ENCODE measurements around the gene OR6J1. TPM values are rescaled to one million over a fixed set of nuclear protein-coding genes. Genes with fewer than 3 reads are reported as not detected.

The OR6J1 gene
- total and polyA plus RNA-seq, 2 of the 13 experiments (the other 11 are each of a cell fraction or from before 2014, with no cell fraction given), result not detected

DNA sequence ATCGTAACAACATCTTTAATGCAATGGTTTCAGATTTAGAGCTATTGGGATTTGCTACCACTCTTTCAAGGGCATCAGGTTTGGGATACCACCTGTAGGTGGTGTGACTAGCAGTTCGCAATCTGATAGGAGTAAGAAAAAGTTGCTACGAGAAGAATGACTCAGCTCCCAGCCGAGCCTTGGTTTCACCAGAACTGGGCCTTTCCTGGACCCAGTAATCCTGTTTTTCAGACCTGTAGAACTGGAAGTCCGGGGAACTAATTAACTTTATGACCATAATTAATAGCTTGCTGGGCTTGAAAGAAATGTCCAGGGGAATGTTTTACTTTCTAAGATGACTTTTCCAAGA is 45.3 kb downstream of the OR6J1 start (continued):
- TF ChIP-seq TOE1 (CRISPR knock-in tag; IDR thresholded peaks at IDR 0.05), result no peak
- TF ChIP-seq ZNF781 (CRISPR knock-in tag; IDR thresholded peaks at IDR 0.05; ENCODE audit: borderline replicate concordance, not compliant biosample characterization), result no peak
- TF ChIP-seq, protein P1, sequence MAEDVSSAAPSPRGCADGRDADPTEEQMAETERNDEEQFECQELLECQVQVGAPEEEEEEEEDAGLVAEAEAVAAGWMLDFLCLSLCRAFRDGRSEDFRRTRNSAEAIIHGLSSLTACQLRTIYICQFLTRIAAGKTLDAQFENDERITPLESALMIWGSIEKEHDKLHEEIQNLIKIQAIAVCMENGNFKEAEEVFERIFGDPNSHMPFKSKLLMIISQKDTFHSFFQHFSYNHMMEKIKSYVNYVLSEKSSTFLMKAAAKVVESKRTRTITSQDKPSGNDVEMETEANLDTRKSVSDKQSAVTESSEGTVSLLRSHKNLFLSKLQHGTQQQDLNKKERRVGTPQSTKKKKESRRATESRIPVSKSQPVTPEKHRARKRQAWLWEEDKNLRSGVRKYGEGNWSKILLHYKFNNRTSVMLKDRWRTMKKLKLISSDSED (CRISPR knock-in tag; IDR thresholded peaks at IDR 0.05), result no peak
- TF ChIP-seq, protein P2, sequence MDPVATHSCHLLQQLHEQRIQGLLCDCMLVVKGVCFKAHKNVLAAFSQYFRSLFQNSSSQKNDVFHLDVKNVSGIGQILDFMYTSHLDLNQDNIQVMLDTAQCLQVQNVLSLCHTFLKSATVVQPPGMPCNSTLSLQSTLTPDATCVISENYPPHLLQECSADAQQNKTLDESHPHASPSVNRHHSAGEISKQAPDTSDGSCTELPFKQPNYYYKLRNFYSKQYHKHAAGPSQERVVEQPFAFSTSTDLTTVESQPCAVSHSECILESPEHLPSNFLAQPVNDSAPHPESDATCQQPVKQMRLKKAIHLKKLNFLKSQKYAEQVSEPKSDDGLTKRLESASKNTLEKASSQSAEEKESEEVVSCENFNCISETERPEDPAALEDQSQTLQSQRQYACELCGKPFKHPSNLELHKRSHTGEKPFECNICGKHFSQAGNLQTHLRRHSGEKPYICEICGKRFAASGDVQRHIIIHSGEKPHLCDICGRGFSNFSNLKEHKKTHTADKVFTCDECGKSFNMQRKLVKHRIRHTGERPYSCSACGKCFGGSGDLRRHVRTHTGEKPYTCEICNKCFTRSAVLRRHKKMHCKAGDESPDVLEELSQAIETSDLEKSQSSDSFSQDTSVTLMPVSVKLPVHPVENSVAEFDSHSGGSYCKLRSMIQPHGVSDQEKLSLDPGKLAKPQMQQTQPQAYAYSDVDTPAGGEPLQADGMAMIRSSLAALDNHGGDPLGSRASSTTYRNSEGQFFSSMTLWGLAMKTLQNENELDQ (CRISPR knock-in tag; IDR thresholded peaks at IDR 0.05; ENCODE audit: borderline replicate concordance), result no peak
- TF ChIP-seq KLF13 (CRISPR knock-in tag; IDR thresholded peaks at IDR 0.05), result no peak
- no peak for TF ChIP-seq NR2F6 (IDR thresholded peaks at IDR 0.05)
- TF ChIP-seq NR2F6 (CRISPR knock-in tag; IDR thresholded peaks at IDR 0.05), result no peak
- TF ChIP-seq ZNF10 (CRISPR knock-in tag; IDR thresholded peaks at IDR 0.05; ENCODE audit: borderline replicate concordance, low read depth), result no peak
- no peak for TF ChIP-seq MZF1 (CRISPR knock-in tag; IDR thresholded peaks at IDR 0.05; ENCODE audit: borderline replicate concordance)
- no peak for TF ChIP-seq ZSCAN12 (CRISPR knock-in tag; IDR thresholded peaks at IDR 0.05)
- TF ChIP-seq NFIC (IDR thresholded peaks at IDR 0.05; ENCODE audit: low read length), result no peak
- TF ChIP-seq, protein P3, sequence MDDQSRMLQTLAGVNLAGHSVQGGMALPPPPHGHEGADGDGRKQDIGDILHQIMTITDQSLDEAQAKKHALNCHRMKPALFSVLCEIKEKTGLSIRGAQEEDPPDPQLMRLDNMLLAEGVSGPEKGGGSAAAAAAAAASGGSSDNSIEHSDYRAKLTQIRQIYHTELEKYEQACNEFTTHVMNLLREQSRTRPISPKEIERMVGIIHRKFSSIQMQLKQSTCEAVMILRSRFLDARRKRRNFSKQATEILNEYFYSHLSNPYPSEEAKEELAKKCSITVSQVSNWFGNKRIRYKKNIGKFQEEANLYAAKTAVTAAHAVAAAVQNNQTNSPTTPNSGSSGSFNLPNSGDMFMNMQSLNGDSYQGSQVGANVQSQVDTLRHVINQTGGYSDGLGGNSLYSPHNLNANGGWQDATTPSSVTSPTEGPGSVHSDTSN (CRISPR knock-in tag; IDR thresholded peaks at IDR 0.05; ENCODE audit: borderline replicate concordance), result no peak
- TF ChIP-seq PITX1 (CRISPR knock-in tag; IDR thresholded peaks at IDR 0.05), result no peak; the same call in 1 of the 2 replicates
- no peak for TF ChIP-seq ZNF350 (CRISPR knock-in tag; IDR thresholded peaks at IDR 0.05; ENCODE audit: borderline replicate concordance, low read depth)
- TF ChIP-seq FOXM1 (CRISPR knock-in tag; IDR thresholded peaks at IDR 0.05), result no peak
- no peak for TF ChIP-seq ZNF878 (CRISPR knock-in tag; IDR thresholded peaks at IDR 0.05)
- TF ChIP-seq NAIF1 (CRISPR knock-in tag; IDR thresholded peaks at IDR 0.05; ENCODE audit: borderline replicate concordance), result 0 out of 2 replicates have a peak, but pooled peaks have one; percentile 68
- TF ChIP-seq, protein P4, sequence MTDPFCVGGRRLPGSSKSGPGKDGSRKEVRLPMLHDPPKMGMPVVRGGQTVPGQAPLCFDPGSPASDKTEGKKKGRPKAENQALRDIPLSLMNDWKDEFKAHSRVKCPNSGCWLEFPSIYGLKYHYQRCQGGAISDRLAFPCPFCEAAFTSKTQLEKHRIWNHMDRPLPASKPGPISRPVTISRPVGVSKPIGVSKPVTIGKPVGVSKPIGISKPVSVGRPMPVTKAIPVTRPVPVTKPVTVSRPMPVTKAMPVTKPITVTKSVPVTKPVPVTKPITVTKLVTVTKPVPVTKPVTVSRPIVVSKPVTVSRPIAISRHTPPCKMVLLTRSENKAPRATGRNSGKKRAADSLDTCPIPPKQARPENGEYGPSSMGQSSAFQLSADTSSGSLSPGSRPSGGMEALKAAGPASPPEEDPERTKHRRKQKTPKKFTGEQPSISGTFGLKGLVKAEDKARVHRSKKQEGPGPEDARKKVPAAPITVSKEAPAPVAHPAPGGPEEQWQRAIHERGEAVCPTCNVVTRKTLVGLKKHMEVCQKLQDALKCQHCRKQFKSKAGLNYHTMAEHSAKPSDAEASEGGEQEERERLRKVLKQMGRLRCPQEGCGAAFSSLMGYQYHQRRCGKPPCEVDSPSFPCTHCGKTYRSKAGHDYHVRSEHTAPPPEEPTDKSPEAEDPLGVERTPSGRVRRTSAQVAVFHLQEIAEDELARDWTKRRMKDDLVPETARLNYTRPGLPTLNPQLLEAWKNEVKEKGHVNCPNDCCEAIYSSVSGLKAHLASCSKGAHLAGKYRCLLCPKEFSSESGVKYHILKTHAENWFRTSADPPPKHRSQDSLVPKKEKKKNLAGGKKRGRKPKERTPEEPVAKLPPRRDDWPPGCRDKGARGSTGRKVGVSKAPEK (CRISPR knock-in tag; IDR thresholded peaks at IDR 0.05; ENCODE audit: borderline replicate concordance), result 0 out of 2 replicates have a peak, but pooled peaks have one; percentile 37
- TF ChIP-seq SMAD9 (CRISPR knock-in tag; IDR thresholded peaks at IDR 0.05), result no peak; the same call in 1 of the 2 replicates
